Skeletal muscle tissue (tissue), 4 donors: ENCODE measurements around the gene LRCOL1. TPM values are rescaled to one million over a fixed set of nuclear protein-coding genes. Genes with fewer than 3 reads are reported as not detected.

ENCODE experiments used
- H3K27ac ChIP-seq: one replicate; pipeline ENCODE4 v1.7.0; 2013; ENCODE audit warnings: mild to moderate bottlenecking, low read depth, low read length, inconsistent platforms
- H3K27me3 ChIP-seq, 3 donors: one replicate each; pipeline ENCODE4 v1.7.0; 2013; ENCODE audit warnings: low read length in 3 of 3; ENCODE audit not compliant: control insufficient read depth in 3 of 3, insufficient read depth in 3 of 3
- H3K36me3 ChIP-seq, 3 donors: one replicate each; pipeline ENCODE4 v1.7.0; 2013; ENCODE audit warnings: low read length in 3 of 3; ENCODE audit not compliant: control insufficient read depth in 3 of 3, insufficient read depth in 3 of 3
- H3K4me1 ChIP-seq, 3 donors: one replicate each; pipeline ENCODE4 v1.7.0; 2013; ENCODE audit warnings: low read length in 3 of 3, mild to moderate bottlenecking in 3 of 3; ENCODE audit not compliant: control insufficient read depth in 3 of 3, insufficient read depth in 3 of 3
- H3K4me3 ChIP-seq, 3 donors: one replicate each; pipeline ENCODE4 v1.7.0; 2013; ENCODE audit warnings: low read length in 3 of 3
- H3K9ac ChIP-seq, 3 donors: one replicate each; pipeline ENCODE4 v1.7.0; 2013; ENCODE audit warnings: low read length in 3 of 3, mild to moderate bottlenecking in 3 of 3, moderate library complexity in 2 of 3, low read depth in 1 of 3
- H3K9me3 ChIP-seq, 3 donors: one replicate each; pipeline ENCODE4 v1.7.0; 2013; ENCODE audit warnings: low read length in 3 of 3; ENCODE audit not compliant: control insufficient read depth in 3 of 3
- total RNA-seq: library from RNA; depleted of rRNA; stranded (reverse); fragments of >200 nt; gene quantifications from one replicate; pipeline ENCODE4 v1.2.3, GENCODE V29; 2014
- donor health status: Osteomylitis.

LRCOL1 gene
- total RNA-seq, 1 donor from 2014 or later: 1.0 TPM

DNA sequence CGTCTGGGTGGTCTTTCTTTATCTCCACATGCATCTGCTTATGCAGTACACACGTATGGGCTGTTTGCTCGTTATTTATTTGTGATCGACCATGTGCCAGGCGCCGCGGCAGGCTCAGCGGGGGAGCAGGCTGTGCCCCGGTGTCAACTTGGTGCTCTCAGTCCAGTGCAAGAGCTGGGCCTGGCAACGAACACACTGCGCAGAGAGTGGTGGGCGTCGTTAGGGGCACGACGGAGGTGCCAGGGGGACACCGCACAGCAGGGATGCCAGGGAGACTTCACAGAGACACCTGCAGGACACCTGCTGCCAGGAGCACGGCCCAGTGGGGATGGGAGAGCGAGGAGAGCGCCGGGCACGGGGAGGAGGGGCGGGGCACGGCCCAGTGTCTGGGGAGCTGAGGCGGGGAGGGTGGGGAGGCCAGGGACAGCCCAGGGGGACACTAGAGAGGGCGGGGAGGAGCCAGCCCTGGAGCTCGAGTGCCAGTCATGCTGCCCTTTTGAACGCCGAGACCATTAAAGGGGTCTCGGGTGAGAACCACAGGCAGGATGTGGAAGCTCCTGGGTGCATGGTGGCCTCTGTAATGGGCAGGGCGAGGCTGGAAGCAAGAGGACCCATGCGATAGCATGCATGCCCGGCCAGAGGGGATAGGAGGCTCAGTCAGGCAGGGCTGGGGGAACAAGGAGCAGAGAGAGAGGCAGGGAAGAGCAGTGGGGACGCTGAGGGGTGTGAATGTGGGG, 652 bp upstream of the LRCOL1 start:
- Histone ChIP-seq H3K36me3 (no peaks in the 10 kb centered on the region), H3K27me3 (peaks cover 55 to 63% (median 55%) of the 10 kb centered on the region in 3 donors), H3K9ac (no peak overlapping the region), H3K9me3 (peaks cover 3 to 10% (median 5%) of the 10 kb centered on the region in 3 donors), H3K4me1 (peaks cover 0 to 8% (median 6%) of the 10 kb centered on the region in 3 donors), H3K4me3 (no peak overlapping the region), H3K27ac (no peak overlapping the region)

GRCh38 chr12:132608231-132609171, 1.9 kb downstream of the LRCOL1 start:
- H3K9ac ChIP-seq: no peak overlapping the region
- H3K27me3 ChIP-seq: peaks cover 63 to 76% (median 66%) of the 10 kb centered on the region in 3 donors
- H3K4me1 ChIP-seq: peaks cover 6 to 9% (median 8%) of the 10 kb centered on the region in 3 donors
- H3K27ac ChIP-seq: no peak overlapping the region
- H3K4me3 ChIP-seq: no peak overlapping the region
- H3K9me3 ChIP-seq: peaks cover 0 to 7% (median 5%) of the 10 kb centered on the region in 3 donors
- no peaks in the 10 kb centered on the region for H3K36me3 ChIP-seq

- Histone ChIP-seq H3K4me3 (no peak overlapping the region), H3K27ac (no peak overlapping the region), H3K9ac (no peak overlapping the region), H3K9me3 (peaks cover 0 to 7% (median 5%) of the 10 kb centered on the region in 3 donors), H3K27me3 (peaks cover 77 to 91% (median 80%) of the 10 kb centered on the region in 3 donors), H3K4me1 (peaks cover 6 to 12% (median 8%) of the 10 kb centered on the region in 3 donors), H3K36me3 (no peaks in the 10 kb centered on the region)
These were observed 3.5 kb downstream of the LRCOL1 start for GRCh38 chr12:132606927-132607326.

DNA sequence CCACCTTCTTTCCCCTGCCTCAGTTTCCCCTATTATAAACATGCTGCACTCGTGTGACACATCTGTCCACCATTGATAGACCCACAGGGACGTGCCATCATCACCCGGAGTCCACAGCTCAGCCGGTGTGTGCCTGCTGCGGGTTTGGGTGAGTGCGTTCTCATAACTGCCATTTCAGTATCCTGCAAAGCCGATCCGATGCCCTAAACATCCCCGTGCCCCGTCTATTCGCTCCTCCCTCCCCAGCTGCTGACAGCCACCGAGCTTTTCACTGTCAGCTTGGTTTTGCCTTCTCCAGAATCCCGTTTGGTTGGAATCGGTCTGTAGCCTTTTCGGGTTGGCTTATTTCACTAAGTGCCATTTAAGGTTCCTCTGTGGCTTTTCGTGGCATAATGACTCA, 3.9 kb downstream of the LRCOL1 start:
- H3K4me1 ChIP-seq: peaks cover 6 to 12% (median 8%) of the 10 kb centered on the region in 3 donors
- no peaks in the 10 kb centered on the region for H3K36me3 ChIP-seq
- H3K4me3 ChIP-seq: no peak overlapping the region
- peaks cover 0 to 3% (median 2%) of the 10 kb centered on the region in 3 donors for H3K9me3 ChIP-seq
- peaks cover 77 to 92% (median 81%) of the 10 kb centered on the region in 3 donors for H3K27me3 ChIP-seq
- H3K9ac ChIP-seq: no peak overlapping the region
- no peak overlapping the region for H3K27ac ChIP-seq

- H3K27me3 ChIP-seq: peaks cover 80 to 92% (median 81%) of the 10 kb centered on the region in 3 donors
These were observed 4.5 kb downstream of the LRCOL1 start for GRCh38 chr12:132605892-132606291.

GRCh38 chr12:132604668-132605441, 5.5 kb downstream of the LRCOL1 start:
- Histone ChIP-seq H3K9ac (no peak overlapping the region), H3K4me3 (peak overlapping the region in 1 of 3 donors; percentile 30), H3K4me1 (peaks cover 8 to 22% (median 18%) of the 10 kb centered on the region in 3 donors), H3K27ac (no peak overlapping the region), H3K9me3 (no peaks in the 10 kb centered on the region), H3K27me3 (peaks cover 76 to 93% (median 78%) of the 10 kb centered on the region in 3 donors), H3K36me3 (no peaks in the 10 kb centered on the region)

More at GRCh38 chr12:132605892-132606291, 4.5 kb downstream of the LRCOL1 start:
- Histone ChIP-seq H3K9me3 (no peaks in the 10 kb centered on the region), H3K9ac (no peak overlapping the region), H3K36me3 (no peaks in the 10 kb centered on the region), H3K27ac (no peak overlapping the region), H3K4me1 (peaks cover 9 to 14% (median 11%) of the 10 kb centered on the region in 3 donors), H3K4me3 (no peak overlapping the region)

DNA sequence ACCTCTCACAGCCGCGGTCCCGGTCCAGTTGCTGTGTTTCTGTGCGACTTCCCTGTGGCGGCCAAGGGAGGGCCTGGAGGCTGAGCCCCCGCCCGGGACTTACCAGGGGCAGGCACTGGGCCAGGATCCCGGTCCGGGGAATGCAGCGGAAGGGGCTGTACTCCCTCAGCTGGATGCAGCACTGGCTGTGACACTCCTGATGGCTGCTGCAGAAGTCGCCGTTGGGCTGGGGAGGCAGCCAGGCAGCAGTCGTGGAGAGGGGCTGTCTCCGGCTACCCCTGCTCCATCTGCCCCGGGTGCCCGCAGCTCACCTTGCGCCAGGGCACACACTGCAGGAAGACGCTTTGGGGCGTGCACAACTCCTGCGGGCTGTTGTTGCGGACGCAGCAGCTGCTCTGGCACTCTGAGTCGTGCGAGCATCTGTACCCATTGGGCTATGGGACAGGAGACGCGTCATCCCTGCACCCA, 6.2 kb downstream of the LRCOL1 start:
- Histone ChIP-seq H3K9me3 (no peaks in the 10 kb centered on the region), H3K4me1 (peaks cover 8 to 22% (median 18%) of the 10 kb centered on the region in 3 donors), H3K36me3 (no peaks in the 10 kb centered on the region), H3K27me3 (peaks cover 69 to 86% (median 78%) of the 10 kb centered on the region in 3 donors), H3K4me3 (peak overlapping the region; percentile 32 to 56 (median 49)), H3K9ac (peak overlapping the region in 2 of 3 donors; percentile 38 to 40), H3K27ac (peak overlapping the region; percentile 54)

- Histone ChIP-seq H3K4me3 (peak overlapping the region; percentile 32 to 56 (median 49)), H3K9ac (peak overlapping the region in 2 of 3 donors; percentile 38 to 45), H3K27ac (peak overlapping the region; percentile 54), H3K36me3 (no peaks in the 10 kb centered on the region), H3K9me3 (no peaks in the 10 kb centered on the region), H3K27me3 (peaks cover 65 to 83% (median 75%) of the 10 kb centered on the region in 3 donors), H3K4me1 (peaks cover 8 to 25% (median 20%) of the 10 kb centered on the region in 3 donors)
These were observed 6.9 kb downstream of the LRCOL1 start for GRCh38 chr12:132603240-132604150.
